PC-9 (cell line): ENCODE measurements around the gene INPP5A. TPM values are rescaled to one million over a fixed set of nuclear protein-coding genes. Genes with fewer than 3 reads are reported as not detected.

Experiments
- BruUV-seq: library from RNA; stranded (reverse); fragments of 400-500 nt; replicated peaks from 2 replicates; lab custom pipeline; 2021; lab: Mats Ljungman, UMichigan
- CTCF ChIA-PET: fragments of 300-600 bp; sonication (Branson Sonifier 250); formaldehyde crosslinking; loops from one replicate; lab custom pipeline; 2022; ENCODE audit warnings: antibody characterized with exemption; lab: Charles Lee
- POLR2A ChIA-PET: fragments of 300-600 bp; sonication (Branson Sonifier 250); formaldehyde crosslinking; loops from one replicate; lab custom pipeline; 2022; ENCODE audit warnings: antibody characterized with exemption; ENCODE audit not compliant: unreplicated experiment; lab: Charles Lee
- DNase-seq, 2 experiments: peaks; one replicate each; pipeline versions ENCODE4 v3.0.0 to v3.0.0-alpha.2; 2015 to 2022; ENCODE audit warnings: mixed read lengths in 1 of 2
- H2AFZ ChIP-seq: fragments of 200-600 bp; sonication (generic); 2 replicates; pipeline ENCODE4 v1.8.1; 2017; ENCODE audit warnings: antibody characterized with exemption
- H3F3A ChIP-seq: fragments of 200-600 bp; sonication (generic); 2 replicates; pipeline ENCODE4 v1.8.1; 2017; ENCODE audit warnings: antibody characterized with exemption, mild to moderate bottlenecking, low read depth; ENCODE audit not compliant: insufficient read depth
- H3K27ac ChIP-seq: fragments of 200-600 bp; sonication (generic); 2 replicates; pipeline ENCODE4 v1.6.1; 2016; ENCODE audit warnings: mixed run types
- H3K27me3 ChIP-seq: fragments of 200-600 bp; sonication (generic); 2 replicates; pipeline ENCODE4 v1.6.1; 2016; ENCODE audit warnings: low read depth, mixed run types; ENCODE audit not compliant: insufficient read depth
- H3K36me3 ChIP-seq: fragments of 200-600 bp; sonication (generic); 2 replicates; pipeline ENCODE4 v1.6.1; 2016; ENCODE audit warnings: low read depth, mixed run types
- H3K4me1 ChIP-seq: fragments of 200-600 bp; sonication (generic); replicated peaks from 2 replicates; pipeline ENCODE4 v1.6.1; 2016; ENCODE audit warnings: mixed run types; ENCODE audit not compliant: insufficient read depth
- H3K4me2 ChIP-seq: fragments of 200-600 bp; sonication (generic); 2 replicates; pipeline ENCODE4 v1.6.1; 2017; ENCODE audit warnings: mixed run types
- H3K4me3 ChIP-seq: fragments of 200-600 bp; sonication (generic); 2 replicates; pipeline ENCODE4 v1.6.1; 2016; ENCODE audit warnings: mixed run types
- H3K79me2 ChIP-seq: fragments of 200-600 bp; sonication (generic); 2 replicates; pipeline ENCODE4 v1.6.1; 2017; ENCODE audit warnings: low read depth, mixed run types
- H3K9me2 ChIP-seq: fragments of 200-600 bp; sonication (generic); 2 replicates; pipeline ENCODE4 v1.8.1; 2017; ENCODE audit warnings: mild to moderate bottlenecking; ENCODE audit not compliant: insufficient read depth
- H3K9me3 ChIP-seq: fragments of 200-600 bp; sonication (generic); 2 replicates; pipeline ENCODE4 v1.8.1; 2016; ENCODE audit warnings: low read depth; ENCODE audit not compliant: insufficient read depth
- H4K20me1 ChIP-seq: fragments of 200-600 bp; sonication (generic); 2 replicates; pipeline ENCODE4 v1.8.1; 2017; ENCODE audit not compliant: insufficient read depth
- CTCF ChIP-seq: fragments of 200-600 bp; sonication (generic); conservative IDR thresholded peaks from 2 replicates; pipeline ENCODE4 v1.6.1; 2017; ENCODE audit warnings: mixed run types, antibody characterized with exemption, mild to moderate bottlenecking, moderate library complexity
- EZH2 ChIP-seq: fragments of 200-600 bp; sonication (generic); IDR thresholded peaks from 2 replicates; pipeline ENCODE4 v1.8.0; 2017; ENCODE audit warnings: antibody characterized with exemption, low read depth
- intact Hi-C: fragments of 100-400 bp; cut with micrococcal nuclease; formaldehyde crosslinking; loops from one replicate; pipeline ENCODE4 v1.10.0; 2022; ENCODE audit not compliant: unreplicated experiment
- total RNA-seq: library from RNA; stranded (reverse); gene quantifications from 2 replicates; pipeline ENCODE4 v1.2.3, GENCODE V29; 2021

Gene INPP5A
- total RNA-seq, 1 experiment from 2014 or later: 18.4 TPM

- Histone ChIP-seq H3K27ac (no peak overlapping the region), H3K9me3 (no peaks in the 10 kb centered on the region), H3K9me2 (no peaks in the 10 kb centered on the region), H2AFZ (no peak overlapping the region), H3K4me2 (no peak overlapping the region), H3K79me2 (no peaks in the 10 kb centered on the region), H4K20me1 (no peaks in the 10 kb centered on the region), H3K27me3 (no peaks in the 10 kb centered on the region), H3K4me1 (no peaks in the 10 kb centered on the region), H3K36me3 (no peaks in the 10 kb centered on the region), H3F3A (no peaks in the 10 kb centered on the region), H3K4me3 (no peak overlapping the region)
- no peak for TF ChIP-seq EZH2
- TF ChIP-seq CTCF: no peak
- ChIA-PET CTCF (no interaction called here), POLR2A (no interaction called here)
- intact Hi-C loops: no loop called here
- no peak for DNase-seq
- BruUV-seq: no TSS peak
Measured at GRCh38 chr10:132783940-132784865, 246.6 kb downstream of the INPP5A start.

GRCh38 chr10:132784866-132785722 is 247.5 kb downstream of the INPP5A start:
- Histone ChIP-seq H3K27ac (no peak overlapping the region), H3K79me2 (no peaks in the 10 kb centered on the region), H3K36me3 (no peaks in the 10 kb centered on the region), H3K4me2 (no peak overlapping the region), H3K9me2 (no peaks in the 10 kb centered on the region), H3F3A (no peaks in the 10 kb centered on the region), H3K4me3 (no peak overlapping the region), H3K27me3 (no peaks in the 10 kb centered on the region), H3K9me3 (no peaks in the 10 kb centered on the region), H4K20me1 (no peaks in the 10 kb centered on the region), H2AFZ (no peak overlapping the region), H3K4me1 (no peaks in the 10 kb centered on the region)
- ChIA-PET POLR2A (no interaction called here), CTCF (no interaction called here)
- DNase-seq: no peak
- TF ChIP-seq CTCF: no peak
- TF ChIP-seq EZH2: no peak
- BruUV-seq: no TSS peak
- intact Hi-C loops: no loop called here

GRCh38 chr10:132785723-132786475 is 248.3 kb downstream of the INPP5A start, which contains the start of gene NKX6-2:
TSS of gene NKX6-2 (minus strand) at chr10:132786147. CDS start at chr10:132785948, 199 bp downstream.
- DNase-seq: no peak
- no peak within 1 kb of the TSS for H3K4me3 ChIP-seq

More at GRCh38 chr10:132785723-132786475, 248.3 kb downstream of the INPP5A start, which contains the start of gene NKX6-2:
- POLR2A ChIA-PET: no interaction called here
- intact Hi-C loops: no loop called here
- H4K20me1 ChIP-seq: no peaks in the 10 kb centered on the region
- no peaks in the 10 kb centered on the region for H3K9me2 ChIP-seq
- no peaks in the 10 kb centered on the region for H3K4me1 ChIP-seq
- no peaks in the 10 kb centered on the region for H3K36me3 ChIP-seq
- no peak within 1 kb of the TSS for H3K27ac ChIP-seq
- no peak within 1 kb of the TSS for H2AFZ ChIP-seq
- BruUV-seq: no TSS peak
- no peaks in the 10 kb centered on the region for H3F3A ChIP-seq
- H3K9me3 ChIP-seq: no peaks in the 10 kb centered on the region
- H3K27me3 ChIP-seq: no peaks in the 10 kb centered on the region
- CTCF ChIA-PET: no interaction called here
- no peak within 1 kb of the TSS for H3K4me2 ChIP-seq
- no peaks in the 10 kb centered on the region for H3K79me2 ChIP-seq
- TF ChIP-seq EZH2: no peak
- no peak for TF ChIP-seq CTCF
